IPS-15b (cell line): Measurements from ENCODE around the gene TRIP13.
"Not testable (repeated sequence)": the region's sequence is repeated elsewhere in the genome, so short reads cannot be mapped to it uniquely, and the experiment has no call there.

Experiments
- H3K27me3 ChIP-seq: one replicate; pipeline ENCODE4 v1.6.1; 2013; ENCODE audit warnings: low read length; ENCODE audit not compliant: control insufficient read depth, insufficient read depth
- H3K36me3 ChIP-seq: one replicate; pipeline ENCODE4 v1.6.1; 2013; ENCODE audit warnings: low read length; ENCODE audit not compliant: control insufficient read depth, insufficient read depth
- H3K4me1 ChIP-seq: one replicate; pipeline ENCODE4 v1.6.1; 2013; ENCODE audit warnings: mild to moderate bottlenecking, low read length; ENCODE audit not compliant: control insufficient read depth, insufficient read depth
- H3K4me3 ChIP-seq: one replicate; pipeline ENCODE4 v1.5.1; 2013; ENCODE audit warnings: low read depth, low read length
- H3K9ac ChIP-seq: one replicate; pipeline ENCODE4 v1.6.1; 2013; ENCODE audit warnings: low read depth, mild to moderate bottlenecking, low read length
- H3K9me3 ChIP-seq: one replicate; pipeline ENCODE4 v1.6.1; 2013; ENCODE audit warnings: mild to moderate bottlenecking, low read length; ENCODE audit not compliant: control insufficient read depth, insufficient read depth

The TRIP13 gene

DNA sequence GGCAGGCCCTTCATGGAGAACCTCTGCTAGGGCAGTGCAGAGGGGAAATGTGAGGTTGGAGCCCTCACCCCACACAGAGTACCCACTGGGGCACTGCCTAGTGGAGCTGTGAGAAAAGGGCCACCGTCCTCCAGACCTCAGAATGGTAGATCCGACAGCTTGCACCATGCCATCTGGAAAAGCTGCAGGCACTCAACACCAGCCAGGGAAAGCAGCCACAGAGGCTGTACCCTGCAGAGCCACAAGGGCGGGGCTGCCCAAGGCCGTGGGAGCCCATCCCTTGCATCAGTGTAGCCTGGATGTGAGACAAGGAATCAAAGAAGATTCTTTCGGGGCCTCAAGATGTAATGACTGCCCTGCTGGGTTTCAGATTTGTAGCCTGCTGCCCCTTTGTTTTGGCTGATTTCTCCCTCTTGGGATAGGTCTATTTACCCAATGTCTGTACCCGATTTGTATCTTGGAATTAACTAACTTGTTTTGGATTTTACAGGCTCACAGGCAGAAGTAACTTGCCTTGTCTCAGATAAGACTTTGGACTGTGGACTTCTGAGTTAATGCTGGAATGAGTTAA lies 25.3 kb upstream of the TRIP13 start:
- no peak overlapping the region for H3K9ac ChIP-seq
- H3K4me1 ChIP-seq, result no peaks in the 10 kb centered on the region
- H3K36me3 ChIP-seq, result peaks cover 90% of the 10 kb centered on the region
- H3K27me3 ChIP-seq, result no peaks in the 10 kb centered on the region
- H3K4me3 ChIP-seq, result no peak overlapping the region
- H3K9me3 ChIP-seq, result no peaks in the 10 kb centered on the region

- Histone ChIP-seq H3K9me3 (no peaks in the 10 kb centered on the region), H3K27me3 (no peaks in the 10 kb centered on the region), H3K9ac (no peak overlapping the region), H3K4me1 (no peaks in the 10 kb centered on the region), H3K4me3 (no peak overlapping the region), H3K36me3 (peaks cover 86% of the 10 kb centered on the region)
These were observed 24.1 kb upstream of the TRIP13 start for GRCh38 chr5:868428-869135.

- peaks cover 77% of the 10 kb centered on the region for H3K36me3 ChIP-seq
- no peaks in the 10 kb centered on the region for H3K27me3 ChIP-seq
- H3K4me3 ChIP-seq, result no peak overlapping the region
- no peaks in the 10 kb centered on the region for H3K9me3 ChIP-seq
- H3K9ac ChIP-seq, result no peak overlapping the region
- H3K4me1 ChIP-seq, result no peaks in the 10 kb centered on the region
These were observed 21.7 kb upstream of the TRIP13 start for GRCh38 chr5:870956-871355.

DNA sequence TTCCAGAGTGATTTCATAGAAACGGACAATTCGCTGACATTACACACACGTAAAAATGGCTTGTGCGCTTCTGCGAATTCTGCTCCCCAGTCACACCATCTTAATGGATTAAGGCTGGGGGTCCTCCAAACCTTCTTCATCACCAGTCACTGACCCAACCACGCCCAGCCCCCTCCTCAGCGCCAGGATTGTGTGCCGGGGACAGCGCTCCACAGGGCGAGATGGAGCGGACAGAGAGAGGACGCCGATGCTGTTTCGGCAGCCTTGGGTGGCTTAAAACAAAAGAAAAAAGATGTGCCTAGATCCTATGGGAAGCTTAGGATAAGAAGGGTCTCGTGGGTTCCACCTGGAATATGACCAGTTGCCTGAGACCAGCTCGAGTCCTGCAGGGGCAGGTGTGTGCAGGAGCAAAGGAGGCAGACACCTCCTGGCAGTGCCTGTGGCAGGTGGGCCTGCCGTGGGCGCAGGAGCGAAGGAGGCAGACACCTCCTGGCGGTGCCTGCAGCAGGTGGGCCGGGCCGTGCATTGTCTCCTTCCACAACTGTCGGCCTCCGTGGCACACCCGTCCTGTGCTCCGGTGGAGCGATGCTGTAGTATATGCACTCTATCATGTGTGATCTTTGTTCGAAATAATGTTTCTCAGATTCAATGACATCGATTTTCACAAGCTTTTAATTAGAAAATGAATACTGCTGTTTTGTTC lies 20.9 kb upstream of the TRIP13 start:
- no peaks in the 10 kb centered on the region for H3K4me1 ChIP-seq
- peaks cover 79% of the 10 kb centered on the region for H3K36me3 ChIP-seq
- no peaks in the 10 kb centered on the region for H3K27me3 ChIP-seq
- no peak overlapping the region for H3K4me3 ChIP-seq
- H3K9ac ChIP-seq, result no peak overlapping the region
- H3K9me3 ChIP-seq, result no peaks in the 10 kb centered on the region

- H3K9ac ChIP-seq, result no peak overlapping the region
- H3K4me1 ChIP-seq, result no peaks in the 10 kb centered on the region
- H3K4me3 ChIP-seq, result no peak overlapping the region
- peaks cover 78% of the 10 kb centered on the region for H3K36me3 ChIP-seq
- no peaks in the 10 kb centered on the region for H3K9me3 ChIP-seq
- no peaks in the 10 kb centered on the region for H3K27me3 ChIP-seq
These were observed 20.4 kb upstream of the TRIP13 start for GRCh38 chr5:872301-872700.

DNA sequence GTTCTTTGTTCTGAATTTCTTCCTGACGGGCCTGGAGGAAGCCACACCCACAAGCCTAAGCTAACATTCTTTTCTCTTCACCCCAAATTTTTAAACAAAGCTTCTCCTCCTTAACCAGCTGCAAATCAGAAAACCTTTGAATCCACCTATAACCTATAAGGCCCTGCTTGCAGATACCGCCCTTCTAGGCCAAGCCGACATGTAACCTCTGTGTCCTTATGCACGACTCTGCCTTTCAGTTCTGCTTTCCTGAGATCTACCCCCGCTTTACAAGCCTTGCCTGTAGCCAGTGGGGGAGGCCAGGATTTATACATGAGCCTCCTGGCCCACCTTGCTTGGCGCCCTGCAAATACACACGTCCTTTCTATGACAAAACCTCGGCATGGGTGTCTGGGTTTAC lies 19.4 kb upstream of the TRIP13 start:
- peaks cover 75% of the 10 kb centered on the region for H3K36me3 ChIP-seq
- no peaks in the 10 kb centered on the region for H3K27me3 ChIP-seq
- no peaks in the 10 kb centered on the region for H3K4me1 ChIP-seq
- no peak overlapping the region for H3K9ac ChIP-seq
- H3K9me3 ChIP-seq, result no peaks in the 10 kb centered on the region
- no peak overlapping the region for H3K4me3 ChIP-seq

DNA sequence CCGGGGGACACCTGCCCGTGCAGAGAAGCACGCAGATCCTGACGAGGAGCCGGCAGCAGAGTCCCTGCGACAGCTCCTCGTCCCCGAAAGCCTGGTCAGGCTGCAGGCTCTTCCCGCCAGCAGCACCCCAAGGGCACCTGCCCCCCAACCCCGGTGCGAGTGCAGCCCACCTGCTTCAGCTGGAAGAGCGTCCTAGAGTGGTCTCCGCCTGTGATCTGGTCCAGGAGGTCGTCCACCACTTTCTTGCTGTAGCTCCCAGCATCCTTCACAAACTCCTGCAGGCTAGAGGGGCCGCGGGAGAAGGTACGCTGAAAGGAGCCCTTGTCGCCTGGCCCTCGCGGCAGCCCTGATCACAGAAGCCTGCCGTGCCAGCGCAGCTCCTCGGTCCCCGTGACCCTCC lies 16.8 kb upstream of the TRIP13 start:
- no peaks in the 10 kb centered on the region for H3K9me3 ChIP-seq
- no peak overlapping the region for H3K9ac ChIP-seq
- peaks cover 57% of the 10 kb centered on the region for H3K36me3 ChIP-seq
- no peaks in the 10 kb centered on the region for H3K27me3 ChIP-seq
- H3K4me3 ChIP-seq, result no peak overlapping the region
- no peaks in the 10 kb centered on the region for H3K4me1 ChIP-seq

DNA sequence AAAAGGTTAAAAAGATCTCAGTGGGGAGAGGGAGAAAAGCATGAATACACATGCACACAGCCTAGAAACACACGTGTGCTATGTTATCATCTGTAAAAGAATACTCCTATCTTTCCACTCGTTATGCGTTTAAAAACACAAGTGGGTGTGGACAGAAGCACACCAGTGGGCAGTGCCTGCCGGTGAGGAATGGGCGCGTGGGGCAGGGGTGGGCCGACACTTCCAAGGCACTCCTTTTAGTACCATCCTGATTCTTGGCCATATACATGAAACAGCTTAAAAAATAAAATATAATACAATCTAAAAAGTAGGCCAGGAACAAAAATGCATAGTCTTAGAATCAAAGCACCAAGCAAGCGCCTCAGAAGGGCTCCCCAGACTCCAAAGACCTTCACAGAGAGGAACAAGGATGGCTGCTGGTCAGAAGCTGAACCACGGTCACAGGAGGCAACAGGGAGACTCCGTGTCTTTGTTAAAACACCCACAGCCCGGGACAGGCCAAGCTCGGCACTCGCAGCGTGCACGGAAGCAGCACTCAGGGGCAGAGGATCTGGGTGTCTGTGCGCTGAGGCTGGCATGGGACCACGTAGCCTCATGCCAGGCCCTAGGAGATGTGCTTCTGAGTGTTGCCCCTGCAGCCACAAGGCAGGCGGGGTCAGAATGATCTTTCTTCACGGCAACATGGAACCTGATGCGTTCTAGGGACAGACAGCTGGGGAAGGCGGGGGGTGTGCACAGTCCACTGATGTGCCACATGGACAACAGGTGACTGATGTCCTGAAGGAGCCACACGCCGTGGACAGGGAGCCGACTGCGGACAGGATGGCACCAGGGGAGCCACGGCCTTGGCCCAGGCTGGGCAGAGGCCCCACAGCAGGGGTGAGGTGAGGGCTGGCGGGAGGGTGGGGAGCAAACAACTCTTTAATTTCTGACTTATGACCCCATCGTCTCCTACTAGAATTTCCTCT lies 16.0 kb upstream of the TRIP13 start:
- Histone ChIP-seq H3K4me1 (no peaks in the 10 kb centered on the region), H3K9me3 (no peaks in the 10 kb centered on the region), H3K27me3 (no peaks in the 10 kb centered on the region), H3K9ac (no peak overlapping the region), H3K4me3 (no peak overlapping the region), H3K36me3 (peaks cover 56% of the 10 kb centered on the region)

DNA sequence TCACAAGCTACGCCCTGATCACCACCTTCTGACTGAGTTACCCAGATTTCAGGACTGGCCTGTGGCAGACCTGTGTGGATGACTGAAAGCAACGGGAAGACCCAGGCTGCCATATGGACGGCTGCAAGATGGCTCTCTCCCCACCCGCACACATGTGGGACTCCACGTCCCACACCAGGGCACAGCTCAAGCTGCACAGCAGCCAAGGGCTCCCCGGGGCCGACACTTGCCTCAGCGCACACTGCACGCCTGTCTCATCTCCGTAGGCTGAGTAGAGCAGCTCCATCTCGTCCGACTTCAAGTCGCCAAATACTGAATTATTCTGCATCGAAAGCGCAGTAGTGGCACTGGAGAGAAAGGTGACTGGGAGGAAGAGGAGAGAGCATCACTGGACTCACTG lies 14.6 kb upstream of the TRIP13 start:
- H3K9me3 ChIP-seq, result no peaks in the 10 kb centered on the region
- H3K36me3 ChIP-seq, result peaks cover 59% of the 10 kb centered on the region
- no peak overlapping the region for H3K9ac ChIP-seq
- no peaks in the 10 kb centered on the region for H3K27me3 ChIP-seq
- no peaks in the 10 kb centered on the region for H3K4me1 ChIP-seq
- no peak overlapping the region for H3K4me3 ChIP-seq

GRCh38 chr5:878677-879076 lies 14.0 kb upstream of the TRIP13 start:
- not testable (repeated sequence) for H3K4me1 ChIP-seq, H3K9ac ChIP-seq, H3K9me3 ChIP-seq, H3K4me3 ChIP-seq, H3K27me3 ChIP-seq
- peaks cover 60% of the 10 kb centered on the region for H3K36me3 ChIP-seq

GRCh38 chr5:880816-881550 lies 11.7 kb upstream of the TRIP13 start:
- no peaks in the 10 kb centered on the region for H3K4me1 ChIP-seq
- no peaks in the 10 kb centered on the region for H3K27me3 ChIP-seq
- no peak overlapping the region for H3K9ac ChIP-seq
- no peaks in the 10 kb centered on the region for H3K9me3 ChIP-seq
- H3K36me3 ChIP-seq, result peaks cover 72% of the 10 kb centered on the region
- H3K4me3 ChIP-seq, result no peak overlapping the region
